GM19468 (cell line): ENCODE data around the gene DOK4.
A peak's percentile ranks its signal among the peaks of the same experiment; 100 is the strongest.

Experiments
- ATAC-seq: cut with Tn5 transposase; IDR thresholded peaks from one replicate; pipeline ENCODE4 v1.9.1; 2021; ENCODE audit warnings: mild to moderate bottlenecking, moderate library complexity, moderate number of reproducible peaks; ENCODE audit not compliant: unreplicated experiment; ENCODE audit errors: extremely low read depth

DOK4 gene

GRCh38 chr16:57479205-57479975 lies 6.9 kb downstream of the DOK4 start:
- ATAC-seq, result no peak

GRCh38 chr16:57478396-57479204 lies 7.7 kb downstream of the DOK4 start:
- ATAC-seq, result no peak

- ATAC-seq, result no peak
Measured at GRCh38 chr16:57477531-57478202, 8.6 kb downstream of the DOK4 start.

DNA sequence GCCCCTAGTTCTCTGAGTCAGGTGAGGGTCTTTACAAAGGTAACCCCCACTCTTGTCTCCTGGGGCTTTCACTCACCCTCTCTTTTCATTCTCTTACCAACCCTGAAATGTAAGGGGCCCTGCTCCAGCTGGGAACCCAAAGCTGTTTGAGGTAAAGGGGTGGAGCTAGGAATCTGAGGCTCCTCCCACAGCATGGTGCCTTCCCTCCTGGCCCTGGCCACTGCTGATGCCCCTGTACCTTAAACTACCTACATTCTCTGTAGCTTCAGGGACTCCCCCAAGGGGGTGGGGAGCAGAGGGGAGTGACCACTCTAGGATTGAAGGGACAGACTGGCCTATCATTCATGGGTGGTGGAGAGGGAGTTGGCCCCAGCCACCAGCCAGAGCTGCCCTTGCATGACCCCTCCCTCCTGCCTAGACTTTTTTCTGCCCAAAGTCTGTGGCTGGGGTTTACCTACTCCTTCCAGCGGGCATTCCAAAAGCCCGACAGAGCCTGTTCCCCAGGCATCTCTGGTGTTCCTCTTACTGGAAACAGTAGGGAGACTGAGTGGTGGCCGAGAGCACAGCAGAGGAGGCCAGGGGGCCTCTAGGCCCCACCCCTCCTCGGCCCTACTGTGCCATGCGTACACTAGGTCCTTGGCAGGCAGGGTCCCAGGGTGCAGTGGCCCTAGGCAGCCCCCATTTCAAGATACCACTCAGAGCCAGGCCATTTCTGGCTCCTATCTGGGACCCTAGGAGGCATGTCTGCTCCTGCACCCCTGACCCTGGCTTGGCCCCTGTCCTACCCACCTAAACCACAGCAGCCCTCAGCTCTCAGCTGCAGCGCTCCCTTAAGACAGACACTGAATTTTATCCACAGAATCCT lies 9.5 kb downstream of the DOK4 start:
- no peak for ATAC-seq

- peak; percentile 73 for ATAC-seq
Measured at GRCh38 chr16:57475711-57476339, 10.5 kb downstream of the DOK4 start.

- no peak for ATAC-seq
Measured at GRCh38 chr16:57474671-57475661, 11.3 kb downstream of the DOK4 start.

GRCh38 chr16:57473906-57474305 lies 12.4 kb downstream of the DOK4 start:
- ATAC-seq, result no peak

GRCh38 chr16:57473176-57473840 lies 13.0 kb downstream of the DOK4 start:
- ATAC-seq, result no peak

DNA sequence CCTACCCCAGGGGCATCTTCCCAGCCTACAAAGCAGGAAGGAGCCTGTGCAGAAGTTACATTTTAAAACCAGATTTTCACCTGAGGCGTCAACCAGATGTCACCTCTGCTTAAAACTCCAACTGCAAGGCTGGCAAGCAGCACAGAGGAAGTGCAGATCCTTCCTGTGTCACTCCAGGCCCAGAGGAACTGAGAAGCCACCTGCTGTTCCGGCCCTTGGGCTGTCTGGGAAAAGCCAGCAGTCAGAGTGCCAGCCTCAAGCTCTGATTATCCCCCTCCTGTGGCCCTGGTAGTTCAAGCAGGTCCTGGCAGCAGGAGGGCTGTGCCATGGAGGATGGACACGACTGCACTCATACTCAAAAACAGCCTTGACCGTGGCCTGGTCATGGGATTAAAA lies 13.6 kb downstream of the DOK4 start:
- ATAC-seq, result no peak

DNA sequence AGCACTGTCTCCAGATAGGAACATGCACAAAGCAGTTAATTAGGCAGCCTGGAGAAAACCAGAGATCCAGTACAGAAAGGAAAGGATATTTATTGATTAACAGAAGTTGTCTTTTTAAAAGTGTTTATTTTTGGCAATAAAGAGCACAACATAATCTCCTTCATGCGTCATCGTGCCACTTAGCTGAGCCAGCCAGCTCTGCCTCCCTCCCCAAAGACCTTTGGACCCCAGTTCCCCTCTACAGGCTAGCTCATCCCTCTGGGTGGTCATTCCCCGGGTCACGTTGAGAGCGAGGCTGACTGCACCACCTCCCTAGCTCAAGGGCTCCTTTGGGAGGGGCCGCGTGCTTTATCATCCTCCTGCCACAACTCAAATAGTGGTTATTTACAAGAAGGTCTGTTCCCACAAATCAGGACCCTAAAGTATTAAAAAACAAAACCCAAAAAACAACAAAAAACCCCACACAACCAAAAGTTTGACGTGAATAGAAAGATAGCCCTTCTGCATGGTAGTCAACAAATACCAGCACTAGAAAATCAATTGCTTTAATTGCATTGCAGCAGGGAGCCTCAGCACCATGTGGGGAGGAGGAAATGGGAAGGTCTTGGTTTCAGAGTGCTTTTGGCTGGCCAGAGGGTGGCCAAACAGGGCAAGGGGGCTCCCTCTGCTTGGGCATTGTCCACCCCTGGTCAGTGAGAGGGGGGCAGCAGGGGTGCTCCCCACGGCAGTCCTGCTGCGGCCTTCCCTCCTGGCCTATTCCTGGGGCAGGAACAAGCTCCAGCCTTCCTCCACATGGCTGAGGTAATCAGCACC lies 14.2 kb downstream of the DOK4 start:
- no peak for ATAC-seq

DNA sequence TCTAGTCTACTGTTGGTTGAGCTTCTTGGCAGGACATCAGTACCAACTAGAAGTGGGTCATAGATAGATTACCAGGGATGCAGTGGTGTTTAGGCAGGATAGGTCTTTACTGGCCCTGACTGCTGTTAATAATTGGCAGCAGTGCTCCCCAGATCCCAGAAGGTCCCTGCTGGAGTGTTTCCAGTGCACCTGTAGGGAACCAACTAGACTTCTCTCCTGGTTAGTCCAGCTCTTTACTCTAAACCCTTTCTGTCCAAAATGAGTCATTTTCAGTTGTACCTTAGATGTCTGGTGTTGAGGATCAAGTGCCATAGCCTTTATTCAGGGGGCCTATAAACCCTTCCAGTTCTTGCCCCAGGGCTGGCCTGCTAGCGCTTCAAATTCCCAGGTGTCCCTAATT lies 15.1 kb downstream of the DOK4 start:
- ATAC-seq, result no peak

DNA sequence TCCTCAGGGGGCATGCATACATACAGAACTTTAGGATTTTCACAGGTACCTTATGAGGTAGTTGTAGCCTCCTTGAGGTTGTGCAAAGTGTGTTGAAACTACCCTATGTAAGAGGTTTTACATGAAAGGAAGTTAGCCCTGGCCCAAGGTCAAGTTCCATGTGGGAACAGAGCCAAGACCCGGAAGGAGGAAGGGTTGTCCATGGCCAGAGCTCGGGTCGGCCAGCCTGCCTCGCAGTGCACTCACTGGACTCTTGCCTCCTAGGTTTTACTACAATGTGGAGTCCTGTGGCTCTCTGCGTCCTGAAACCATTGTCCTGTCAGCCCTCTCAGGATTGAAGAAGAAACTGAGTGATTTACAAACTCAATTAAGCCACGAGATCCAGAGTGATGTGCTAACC lies 15.6 kb downstream of the DOK4 start:
- no peak for ATAC-seq

DNA sequence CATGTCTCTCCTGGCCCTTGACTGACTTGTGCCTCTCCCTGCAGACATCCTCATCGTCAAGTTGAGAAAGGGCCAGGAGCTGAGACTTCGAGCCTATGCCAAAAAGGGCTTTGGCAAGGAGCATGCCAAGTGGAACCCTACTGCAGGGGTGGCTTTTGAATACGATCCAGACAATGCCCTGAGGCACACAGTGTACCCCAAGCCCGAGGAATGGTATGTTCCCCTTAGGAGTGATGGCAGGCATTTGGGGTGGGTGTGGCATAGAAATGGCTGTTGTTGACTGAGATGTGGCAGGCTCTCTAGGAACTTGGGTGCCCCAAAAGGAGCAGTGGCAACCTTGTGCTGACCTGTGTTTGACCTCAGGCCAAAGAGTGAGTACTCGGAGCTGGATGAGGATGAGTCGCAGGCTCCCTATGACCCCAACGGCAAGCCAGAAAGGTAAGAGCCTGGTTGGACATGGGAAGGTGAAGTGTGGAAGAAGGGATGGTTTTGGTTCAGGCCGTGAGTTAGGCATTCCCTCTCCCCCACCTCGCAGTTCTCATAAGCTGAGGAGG lies 16.3 kb downstream of the DOK4 start:
- ATAC-seq, result no peak

DNA sequence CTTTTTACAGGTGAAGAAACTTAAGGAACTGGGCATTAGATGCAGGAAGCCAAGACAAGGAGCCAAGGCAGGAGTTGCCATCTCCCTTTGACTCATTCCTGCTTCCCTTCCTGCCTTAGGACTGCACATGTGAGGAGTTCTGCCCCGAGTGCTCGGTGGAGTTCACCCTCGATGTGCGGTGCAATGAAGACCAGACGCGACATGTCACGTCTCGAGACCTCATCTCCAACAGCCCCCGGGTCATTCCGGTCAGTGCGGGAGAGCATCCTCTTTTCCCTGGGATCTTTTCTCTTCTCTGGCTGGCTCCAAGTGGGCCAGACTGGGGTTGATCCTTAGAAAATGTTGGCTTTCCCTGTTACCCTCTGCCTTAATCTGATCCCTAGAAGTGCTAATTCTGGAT lies 17.2 kb downstream of the DOK4 start:
- ATAC-seq, result no peak

GRCh38 chr16:57468346-57468745 lies 17.9 kb downstream of the DOK4 start:
- no peak for ATAC-seq

GRCh38 chr16:57464523-57464922 lies 21.8 kb downstream of the DOK4 start:
- no peak for ATAC-seq

GRCh38 chr16:57462978-57463362 lies 23.3 kb downstream of the DOK4 start:
- no peak for ATAC-seq
